Endothelial cell of umbilical vein (primary cell): Measurements from ENCODE around the gene SMTNL2. TPM values are rescaled to one million over a fixed set of nuclear protein-coding genes. Genes with fewer than 3 reads are reported as not detected.
"Not testable (repeated sequence)": the region's sequence is repeated elsewhere in the genome, so short reads cannot be mapped to it uniquely, and the experiment has no call there.

Source experiments
- BruUV-seq: library from RNA; stranded (reverse); fragments of 400-500 nt; replicated peaks from 2 replicates; lab custom pipeline; 2021; lab: Mats Ljungman, UMichigan
- CTCF ChIA-PET: fragments of 300-600, 350-600 bp; sonication (Branson Sonifier 250); formaldehyde crosslinking; loops from one replicate; lab custom pipeline; 2021; ENCODE audit warnings: antibody characterized with exemption, inconsistent platforms; lab: Charles Lee
- POLR2A ChIA-PET: fragments of 300-600, 350-600 bp; sonication (Branson Sonifier 250); formaldehyde crosslinking; loops from one replicate; lab custom pipeline; 2021; ENCODE audit warnings: antibody characterized with exemption, inconsistent platforms; lab: Charles Lee
- DNase-seq: peaks from one replicate; pipeline ENCODE4 v3.0.0-alpha.2; 2011; ENCODE audit warnings: low read depth, low spot score
- FAIRE-seq: peaks from 2 replicates; lab custom pipeline; 2011; peaks lifted over from hg19 to GRCh38; lab: Jason Lieb, UNC
- H2AFZ ChIP-seq: 2 replicates; pipeline ENCODE4 v1.6.0; 2012; ENCODE audit warnings: low read depth, low read length, control low read depth, inconsistent platforms
- H3K27ac ChIP-seq: 2 replicates; pipeline ENCODE4 v1.5.1; 2011; ENCODE audit warnings: low read depth, mild to moderate bottlenecking, control low read depth, low read length, moderate library complexity; ENCODE audit not compliant: insufficient read depth
- H3K27me3 ChIP-seq, 2 experiments: 2 replicates each; pipeline versions ENCODE4 v1.6.0 to v1.6.1; 2011; ENCODE audit warnings: low read length in 2 of 2, mixed read lengths in 1 of 2; ENCODE audit not compliant: control insufficient read depth in 2 of 2, insufficient read depth in 2 of 2
- H3K36me3 ChIP-seq, 2 experiments: 2 replicates in 1 of 2; 3 replicates in 1 of 2; pipeline ENCODE4 v1.5.1; 2011; ENCODE audit warnings: low read length in 2 of 2, mild to moderate bottlenecking in 1 of 2, moderate library complexity in 1 of 2; ENCODE audit not compliant: control insufficient read depth in 2 of 2, insufficient read depth in 2 of 2; ENCODE audit errors: extremely low read depth in 1 of 2
- H3K4me1 ChIP-seq: 3 replicates; pipeline ENCODE4 v1.5.1; 2011; ENCODE audit warnings: mild to moderate bottlenecking, low read length; ENCODE audit not compliant: control insufficient read depth, insufficient read depth; ENCODE audit errors: extremely low read depth
- H3K4me2 ChIP-seq: 2 replicates; pipeline ENCODE4 v1.6.1; 2011; ENCODE audit warnings: low read length, control low read depth, mixed read lengths; ENCODE audit not compliant: insufficient read depth
- H3K4me3 ChIP-seq, 3 experiments: fragments of 200-600 bp in 1 of 3; sonication (generic), shearing (Covaris generic) in 1 of 3; replicated peaks in 1 of 3; 2 replicates each; pipeline ENCODE4 v1.5.1; 2011 to 2016; ENCODE audit warnings: control low read depth in 3 of 3, low read length in 3 of 3, mild to moderate bottlenecking in 2 of 3, inconsistent platforms in 1 of 3, low read depth in 1 of 3, moderate library complexity in 1 of 3; ENCODE audit not compliant: insufficient read depth in 1 of 3
- H3K79me2 ChIP-seq: 2 replicates; pipeline ENCODE4 v1.6.0; 2012; ENCODE audit warnings: low read length, inconsistent platforms; ENCODE audit not compliant: control insufficient read depth, insufficient read depth
- H3K9ac ChIP-seq: replicated peaks from 2 replicates; pipeline ENCODE3; 2011; ENCODE audit warnings: low read length, control low read depth; ENCODE audit not compliant: insufficient read depth; ENCODE audit errors: extremely low read depth
- H3K9me1 ChIP-seq: replicated peaks from 3 replicates; pipeline ENCODE4 v1.6.0; 2011; ENCODE audit warnings: mild to moderate bottlenecking, low read length; ENCODE audit not compliant: control insufficient read depth, insufficient read depth; ENCODE audit errors: extremely low read depth
- H3K9me3 ChIP-seq: replicated peaks from 2 replicates; pipeline ENCODE4 v1.5.1; 2012; ENCODE audit warnings: low read length, inconsistent platforms; ENCODE audit not compliant: control insufficient read depth, insufficient read depth
- H4K20me1 ChIP-seq: replicated peaks from 2 replicates; pipeline ENCODE3; 2011; ENCODE audit warnings: mild to moderate bottlenecking, low read length; ENCODE audit not compliant: control insufficient read depth, insufficient read depth; ENCODE audit errors: extremely low read depth
- CTCF ChIP-seq, 2 donors: IDR thresholded peaks; 1 replicate in 1 of 2; 2 replicates in 1 of 2; pipeline ENCODE4 v1.5.1; 2011; ENCODE audit warnings: low read length in 2 of 2, mild to moderate bottlenecking in 2 of 2, moderate library complexity in 2 of 2, control low read depth in 1 of 2, inconsistent platforms in 1 of 2, low read depth in 1 of 2; ENCODE audit not compliant: insufficient read depth in 1 of 2; ENCODE audit errors: extremely low read depth in 1 of 2
- EZH2 ChIP-seq: IDR thresholded peaks from 2 replicates; pipeline ENCODE4 v1.6.1; 2012; ENCODE audit warnings: borderline replicate concordance, low read depth, mild to moderate bottlenecking, moderate library complexity, low read length, inconsistent platforms; ENCODE audit not compliant: severe bottlenecking
- FOS ChIP-seq: IDR thresholded peaks from 2 replicates; pipeline ENCODE4 v1.6.1; 2011; ENCODE audit warnings: mild to moderate bottlenecking, low read length, moderate library complexity, borderline replicate concordance; ENCODE audit not compliant: insufficient read depth
- GATA2 ChIP-seq: IDR thresholded peaks from 2 replicates; pipeline ENCODE4 v1.7.0; 2011; ENCODE audit warnings: low read depth, mild to moderate bottlenecking, moderate library complexity, mixed read lengths, low read length; ENCODE audit not compliant: insufficient read length, insufficient read depth
- JUN ChIP-seq: IDR thresholded peaks from 2 replicates; pipeline ENCODE4 v1.6.1; 2011; ENCODE audit warnings: borderline replicate concordance, low read depth; ENCODE audit not compliant: insufficient read length, insufficient read depth
- MYC ChIP-seq: IDR thresholded peaks from one replicate; pipeline ENCODE4 v1.6.1; 2011; ENCODE audit warnings: mild to moderate bottlenecking, low read depth, low read length
- POLR2A ChIP-seq: IDR thresholded peaks from 2 replicates; pipeline ENCODE4 v1.6.1; 2012; ENCODE audit warnings: low read depth, mild to moderate bottlenecking, control low read depth, low read length
- POLR2AphosphoS5 ChIP-seq: IDR thresholded peaks from 2 replicates; pipeline ENCODE4 v1.6.1; 2012; ENCODE audit warnings: low read depth, mild to moderate bottlenecking, control low read depth, low read length, moderate library complexity; ENCODE audit not compliant: insufficient read depth
- dilution Hi-C: fragments of 300-500 bp; cut with MboI; formaldehyde crosslinking; loops from one replicate; pipeline ENCODE4 v1.15.0; 2019; ENCODE audit warnings: low sequenced_read_pairs; ENCODE audit not compliant: extremely low pct_ligation_motif_present
- intact Hi-C: fragments of 100-400 bp; cut with micrococcal nuclease; formaldehyde crosslinking; loops from one replicate; pipeline ENCODE4 v1.10.0; 2022
- polyA plus RNA-seq, 4 experiments: library from polyadenylated mRNA; depleted of rRNA in 3 of 4; stranded (reverse) in 3 of 4; unstranded in 1 of 4; fragments of >200 nt; gene quantifications; 2 replicates each; pipeline versions ENCODE4 v1.2.1 to v1.2.3, GENCODE V29; 2011 to 2012; ENCODE audit warnings: missing spikeins in 1 of 4
- total RNA-seq: library from RNA; stranded (reverse); gene quantifications from 2 replicates; pipeline ENCODE4 v1.2.3, GENCODE V29; 2021
- TF ChIP-seq, protein P1 (sequence below): IDR thresholded peaks from 2 replicates; pipeline ENCODE4 v1.6.1; 2011; ENCODE audit not compliant: insufficient read depth, insufficient read length

Gene SMTNL2
- total and polyA plus RNA-seq, 2 donors (not counting 3 experiments of a cell fraction or from before 2014, with no cell fraction given), result not detected

DNA sequence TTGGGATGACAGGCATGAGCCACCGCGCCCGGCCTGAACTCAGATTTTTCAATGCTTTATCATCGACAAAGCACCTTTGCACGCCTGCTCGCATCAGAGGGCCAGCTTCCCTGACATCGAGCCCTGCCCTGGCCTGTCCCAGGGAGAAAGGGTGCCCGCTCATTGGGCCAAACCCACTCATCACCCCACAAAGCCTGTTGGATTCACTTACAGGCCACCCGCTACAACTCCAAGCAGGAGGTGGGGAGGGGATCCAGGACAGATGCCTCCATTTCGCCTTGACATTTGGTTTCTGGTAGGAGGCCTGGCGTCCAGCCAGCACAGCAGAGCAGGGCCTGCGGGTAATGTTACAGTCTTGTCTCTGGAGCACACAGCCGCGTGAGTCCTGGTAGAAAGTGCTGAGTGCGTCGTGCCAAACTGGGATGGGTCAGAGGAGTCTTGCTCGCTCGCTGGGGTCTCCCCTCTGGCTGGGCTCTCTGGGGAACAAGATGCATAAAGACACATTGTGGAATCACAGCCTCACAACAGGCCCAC, 19.8 kb downstream of the SMTNL2 start:
- Histone ChIP-seq H3K4me2 (no peak overlapping the region), H3K27me3 (peaks cover 7 to 10% of the 10 kb centered on the region in 2 experiments), H4K20me1 (no peaks in the 10 kb centered on the region), H3K27ac (no peak overlapping the region), H3K36me3 (no peaks in the 10 kb centered on the region), H3K9me3 (no peaks in the 10 kb centered on the region), H3K4me3 (no peak overlapping the region), H3K79me2 (no peaks in the 10 kb centered on the region), H2AFZ (no peak overlapping the region), H3K9me1 (no peaks in the 10 kb centered on the region), H3K4me1 (peaks cover 4% of the 10 kb centered on the region), H3K9ac (no peak overlapping the region)
- dilution Hi-C loops, result no loop called here
- no TSS peak for BruUV-seq
- ChIA-PET CTCF (no interaction called here), POLR2A (no interaction called here)
- FAIRE-seq (no peak), DNase-seq (no peak)
- intact Hi-C loops, result no loop called here
- TF ChIP-seq CTCF (IDR thresholded peaks at IDR 0.05; ENCODE audit: extremely low read depth in 1 of 2, insufficient read depth in 1 of 2, low read depth in 1 of 2, low read length in 2 of 2) (no peak), JUN (no peak), EZH2 (no peak), GATA2 (no peak), MYC (no peak), POLR2A (no peak), POLR2AphosphoS5 (no peak), FOS (no peak)
- TF ChIP-seq, protein P1, sequence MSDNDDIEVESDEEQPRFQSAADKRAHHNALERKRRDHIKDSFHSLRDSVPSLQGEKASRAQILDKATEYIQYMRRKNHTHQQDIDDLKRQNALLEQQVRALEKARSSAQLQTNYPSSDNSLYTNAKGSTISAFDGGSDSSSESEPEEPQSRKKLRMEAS, result no peak

- H3K4me3 ChIP-seq, DNase-seq, intact Hi-C loops, H3K27me3 ChIP-seq, POLR2A ChIA-PET, H3K27ac ChIP-seq, H2AFZ ChIP-seq, H3K4me2 ChIP-seq, FAIRE-seq, H3K36me3 ChIP-seq, H3K9ac ChIP-seq, H3K9me3 ChIP-seq, H4K20me1 ChIP-seq, H3K4me1 ChIP-seq, H3K9me1 ChIP-seq, H3K79me2 ChIP-seq, dilution Hi-C loops, BruUV-seq: not testable (repeated sequence)
- CTCF ChIA-PET, result interaction anchor here (1.4 kb wide), 1 partner anchor 37 kb away, joined by 4 read pairs; no protein-coding TSS in a partner anchor
These were observed 20.4 kb downstream of the SMTNL2 start for GRCh38 chr17:4604736-4605135.
